Right lobe of liver (tissue), 6 donors: ENCODE measurements around the gene ATAD3C. TPM values are rescaled to one million over a fixed set of nuclear protein-coding genes. Genes with fewer than 3 reads are reported as not detected.
"Not testable (repeated sequence)": the region's sequence is repeated elsewhere in the genome, so short reads cannot be mapped to it uniquely, and the experiment has no call there.

Experiments
- ATAC-seq, 4 donors: fragments of 200-7000 bp; cut with Tn5 transposase; one replicate each; pipeline ENCODE4 v1.9.1; 2020; ENCODE audit warnings: mild to moderate bottlenecking in 4 of 4, moderate library complexity in 4 of 4
- DNase-seq, 3 donors: peaks; one replicate each; pipeline ENCODE4 v3.0.0-alpha.2; 2020
- H3K27ac ChIP-seq, 3 donors: fragments of 200-600 bp; one replicate each; pipeline ENCODE4 v1.8.0; 2022
- H3K27me3 ChIP-seq, 2 donors: fragments of 200-600 bp; one replicate each; pipeline ENCODE4 v1.8.0; 2022
- H3K36me3 ChIP-seq, 4 donors: fragments of 200-600 bp; sonication (generic) in 1 of 4; one replicate each; pipeline versions ENCODE4 v1.5.1 to v1.8.0; 2017 to 2022; ENCODE audit warnings: control low read depth in 1 of 4
- H3K4me1 ChIP-seq, 4 donors: fragments of 200-600 bp; sonication (generic) in 1 of 4; one replicate each; pipeline versions ENCODE4 v1.5.1 to v1.8.0; 2017 to 2022; ENCODE audit warnings: control low read depth in 1 of 4
- H3K4me3 ChIP-seq, 3 donors: fragments of 200-600 bp; one replicate each; pipeline ENCODE4 v1.8.0; 2022
- H3K9me3 ChIP-seq, 4 donors: fragments of 200-600 bp; sonication (generic) in 1 of 4; one replicate each; pipeline versions ENCODE4 v1.5.1 to v1.8.0; 2017 to 2022; ENCODE audit warnings: control low read depth in 1 of 4
- POLR2A ChIP-seq: fragments of 450-650 bp; IDR thresholded peaks from one replicate; pipeline ENCODE4 v1.6.1; 2017; ENCODE audit warnings: antibody characterized with exemption, mild to moderate bottlenecking
- WGBS: methylation state at CpG from one replicate; pipeline ENCODE4 v1.1.6; 2018; ENCODE audit warnings: low coverage, low lambda C conversion rate; ENCODE audit not compliant: insufficient coverage; ENCODE audit errors: missing lambda C conversion rate; 5-methylcytosine and 5-hydroxymethylcytosine counted together
- intact Hi-C, 2 donors: fragments of 100-400 bp; cut with DNase I; formaldehyde crosslinking; loops; one replicate each; pipeline versions ENCODE4 v1.11.2 to v1.14.1; 2022
- total RNA-seq, 6 experiments: library from RNA; depleted of rRNA in 2 of 6; stranded (reverse); fragments of >200 nt in 2 of 6; fragmentation: NEBNext Ultra II Directional in 3 of 6; extraction: Animal tissue kit (Norgen Biotek cat#: 25700) in 3 of 6; gene quantifications; one replicate each; pipeline versions ENCODE4 v1.1.0 to v1.2.4, GENCODE V29; 2016 to 2023
- TF ChIP-seq, protein P1 (sequence below), 4 donors: fragments of 200-600 bp in 3 of 4; fragments of 450-650 bp in 1 of 4; IDR thresholded peaks; one replicate each; pipeline versions ENCODE4 v1.5.1 to v1.8.0; 2016 to 2022; ENCODE audit warnings: antibody characterized with exemption in 4 of 4, mild to moderate bottlenecking in 2 of 4
- donor health status: DM: no; HTN: yes; CAD: no.
- donor health status: DM: no; HTN: no; CAD: no.
- donor health status: DM: no; HTN: no; CAD: no.
- donor health status: DM: no; HTN: yes; CAD: no.
- donor health status: DM: no; HTN: yes; CAD: no.

Gene ATAD3C
- total RNA-seq, 6 experiments from 2014 or later, result 0.74 to 3.1 (median 1.9) TPM

DNA sequence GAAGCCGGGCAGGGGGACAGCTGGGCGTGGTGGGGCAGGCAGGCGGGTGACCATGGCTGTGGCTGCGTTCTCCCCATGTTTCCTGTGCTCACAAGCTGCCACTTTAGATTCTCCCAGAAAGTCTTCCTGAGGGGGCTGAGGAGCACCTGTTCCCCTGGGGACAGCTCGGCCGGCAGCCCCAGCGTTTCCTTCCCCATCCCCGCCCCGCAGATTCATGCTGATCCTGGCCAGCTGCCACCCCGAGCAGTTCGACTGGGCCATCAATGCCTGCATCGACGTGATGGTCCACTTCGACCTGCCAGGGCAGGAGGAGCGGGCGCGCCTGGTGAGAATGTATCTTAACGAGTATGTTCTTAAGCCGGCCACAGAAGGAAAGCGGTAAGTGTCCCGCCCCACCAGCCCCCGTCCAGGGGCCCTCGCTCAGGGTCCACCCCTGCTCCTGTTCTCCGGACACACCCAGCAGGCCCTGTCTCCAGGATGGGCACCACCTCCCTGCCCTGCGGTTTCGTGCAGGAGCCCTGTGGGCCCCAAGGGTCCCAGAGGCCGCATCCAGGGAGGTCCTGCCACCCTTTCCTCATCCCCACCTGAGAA is 11.1 kb downstream of the ATAD3C start:
- TF ChIP-seq POLR2A, result no peak
- TF ChIP-seq, protein P1, sequence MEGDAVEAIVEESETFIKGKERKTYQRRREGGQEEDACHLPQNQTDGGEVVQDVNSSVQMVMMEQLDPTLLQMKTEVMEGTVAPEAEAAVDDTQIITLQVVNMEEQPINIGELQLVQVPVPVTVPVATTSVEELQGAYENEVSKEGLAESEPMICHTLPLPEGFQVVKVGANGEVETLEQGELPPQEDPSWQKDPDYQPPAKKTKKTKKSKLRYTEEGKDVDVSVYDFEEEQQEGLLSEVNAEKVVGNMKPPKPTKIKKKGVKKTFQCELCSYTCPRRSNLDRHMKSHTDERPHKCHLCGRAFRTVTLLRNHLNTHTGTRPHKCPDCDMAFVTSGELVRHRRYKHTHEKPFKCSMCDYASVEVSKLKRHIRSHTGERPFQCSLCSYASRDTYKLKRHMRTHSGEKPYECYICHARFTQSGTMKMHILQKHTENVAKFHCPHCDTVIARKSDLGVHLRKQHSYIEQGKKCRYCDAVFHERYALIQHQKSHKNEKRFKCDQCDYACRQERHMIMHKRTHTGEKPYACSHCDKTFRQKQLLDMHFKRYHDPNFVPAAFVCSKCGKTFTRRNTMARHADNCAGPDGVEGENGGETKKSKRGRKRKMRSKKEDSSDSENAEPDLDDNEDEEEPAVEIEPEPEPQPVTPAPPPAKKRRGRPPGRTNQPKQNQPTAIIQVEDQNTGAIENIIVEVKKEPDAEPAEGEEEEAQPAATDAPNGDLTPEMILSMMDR (IDR thresholded peaks at IDR 0.05), result no peak
- Histone ChIP-seq H3K27me3 (no peaks in the 10 kb centered on the region), H3K4me3 (no peak overlapping the region), H3K27ac (no peak overlapping the region), H3K36me3 (no peaks in the 10 kb centered on the region), H3K4me1 (peaks cover 0 to 4% (median 0%) of the 10 kb centered on the region in 4 donors), H3K9me3 (no peaks in the 10 kb centered on the region)
- DNase-seq, result no peak
- intact Hi-C loops, result no loop called here
- ATAC-seq, result no peak
- WGBS, result 66% methylated on average over 8 of the region's 27 CpGs

GRCh38 chr1:1461721-1462317 is 12.3 kb downstream of the ATAD3C start:
- Histone ChIP-seq H3K27me3 (no peaks in the 10 kb centered on the region), H3K36me3 (no peaks in the 10 kb centered on the region), H3K9me3 (no peaks in the 10 kb centered on the region), H3K27ac (no peak overlapping the region), H3K4me3 (no peak overlapping the region), H3K4me1 (peaks cover 0 to 4% (median 0%) of the 10 kb centered on the region in 4 donors)
- 90% methylated on average over 2 of the region's 18 CpGs for WGBS
- TF ChIP-seq POLR2A, result no peak
- TF ChIP-seq, protein P1 (IDR thresholded peaks at IDR 0.05), result no peak
- intact Hi-C loops, result no loop called here
- no peak for ATAC-seq
- DNase-seq, result no peak

DNA sequence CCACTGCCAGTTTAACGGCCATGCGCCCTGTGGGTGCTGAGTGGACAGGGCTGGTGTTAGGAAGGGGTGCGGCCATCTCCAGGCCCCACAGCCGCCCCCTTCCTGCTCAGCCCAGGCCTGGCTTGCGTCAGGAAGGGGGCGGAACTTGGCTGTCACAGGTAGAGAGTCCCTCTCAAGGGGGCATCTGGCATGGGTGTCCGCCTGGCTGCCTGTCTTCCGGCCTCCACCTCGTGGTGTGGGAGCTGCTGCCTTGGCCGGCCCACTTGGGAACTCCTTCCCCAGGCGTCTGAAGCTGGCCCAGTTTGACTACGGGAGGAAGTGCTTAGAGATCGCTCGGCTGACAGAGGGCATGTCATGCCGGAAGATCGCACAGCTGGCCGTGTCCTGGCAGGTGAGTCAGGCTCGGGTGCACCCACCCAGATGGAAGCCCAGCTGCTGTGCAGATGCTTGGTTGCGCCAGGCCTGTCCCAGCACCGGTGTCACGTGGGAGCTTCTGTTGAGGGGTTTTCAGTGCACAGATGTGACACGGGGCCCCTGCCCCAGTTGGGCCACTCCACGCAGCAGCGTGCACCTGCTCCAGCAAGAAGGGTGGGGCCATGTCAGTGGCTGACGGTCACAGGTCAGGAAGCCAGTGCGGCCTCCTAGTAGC is 13.0 kb downstream of the ATAD3C start:
- H3K4me3 ChIP-seq, result no peak overlapping the region
- no peak for DNase-seq

GRCh38 chr1:1463312-1463711 is 13.8 kb downstream of the ATAD3C start:
- TF ChIP-seq POLR2A, result no peak
- TF ChIP-seq, protein P1 (IDR thresholded peaks at IDR 0.05), result no peak
- Histone ChIP-seq H3K4me3 (no peak overlapping the region), H3K27ac (no peak overlapping the region), H3K4me1 (no peaks in the 10 kb centered on the region), H3K27me3 (no peaks in the 10 kb centered on the region), H3K9me3 (no peaks in the 10 kb centered on the region), H3K36me3 (no peaks in the 10 kb centered on the region)
- WGBS, result 84% methylated on average over 6 of the region's 7 CpGs
- DNase-seq (no peak), ATAC-seq (no peak)
- intact Hi-C loops, result no loop called here

More for the DNA sequence above, 13.0 kb downstream of the ATAD3C start:
- Histone ChIP-seq H3K4me1 (no peaks in the 10 kb centered on the region), H3K27ac (no peak overlapping the region), H3K27me3 (no peaks in the 10 kb centered on the region), H3K9me3 (no peaks in the 10 kb centered on the region), H3K36me3 (no peaks in the 10 kb centered on the region)
- 80% methylated on average over 4 of the region's 26 CpGs for WGBS
- TF ChIP-seq, protein P1 (IDR thresholded peaks at IDR 0.05), result no peak
- TF ChIP-seq POLR2A, result no peak
- intact Hi-C loops, result no loop called here
- ATAC-seq, result peak in 3 of 4 donors; percentile 30 to 32 (median 31)

DNA sequence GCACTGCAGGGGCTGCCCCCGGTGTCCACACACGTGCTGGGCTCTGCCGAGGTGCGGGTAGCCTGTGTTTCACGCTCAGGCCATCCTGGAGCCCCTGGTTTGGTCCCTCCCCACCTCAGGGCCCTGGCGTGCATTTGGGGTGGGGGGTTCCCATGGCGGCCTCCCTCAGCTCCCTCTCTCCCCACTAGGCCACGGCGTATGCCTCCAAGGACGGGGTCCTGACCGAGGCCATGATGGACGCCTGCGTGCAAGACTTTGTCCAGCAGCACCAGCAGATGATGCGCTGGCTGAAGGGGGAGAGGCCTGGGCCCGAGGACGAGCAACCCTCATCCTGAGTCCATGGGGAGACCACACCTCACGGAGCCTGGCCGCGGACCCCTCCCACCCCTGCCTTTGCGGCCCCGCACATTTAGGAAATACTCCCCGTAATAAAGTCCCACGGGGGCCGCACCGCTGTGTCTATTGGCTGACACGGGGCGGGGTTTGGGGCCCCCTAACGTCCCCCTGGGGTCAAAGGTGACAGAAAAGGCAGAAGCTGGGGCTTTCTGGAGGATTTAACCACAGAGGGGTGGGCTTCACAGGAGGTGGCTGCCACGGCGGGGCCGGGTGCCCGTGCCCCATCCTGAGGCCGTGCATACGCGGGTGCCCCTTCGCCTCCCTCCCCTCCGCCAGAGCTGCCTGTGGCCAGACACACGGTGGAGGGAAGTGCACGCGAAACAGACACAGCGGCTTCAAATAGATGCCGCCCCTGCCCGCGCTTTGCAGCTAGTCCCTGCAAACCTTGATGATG is 18.9 kb downstream of the ATAD3C start:
- DNase-seq, intact Hi-C loops, H3K36me3 ChIP-seq, H3K4me3 ChIP-seq, H3K27ac ChIP-seq, ATAC-seq, H3K9me3 ChIP-seq, H3K27me3 ChIP-seq: not testable (repeated sequence)
- peaks cover 0 to 11% (median 0%) of the 10 kb centered on the region in 4 donors for H3K4me1 ChIP-seq
- no CpG with 5 or more reads among the region's 44 CpGs for WGBS
